Measurements from ENCODE around the gene MT1X.

MT1X gene

GRCh38 chr16:56679078-56679730 lies 3.1 kb upstream of the MT1X start:
- no peak for DNase-seq
- no peak overlapping the region for H3K27ac Mint-ChIP-seq

GRCh38 chr16:56679818-56680217 lies 2.5 kb upstream of the MT1X start:
- DNase-seq: no peak
- H3K27ac Mint-ChIP-seq: no peak overlapping the region
- peaks cover 31 to 37% of the 10 kb centered on the region in 2 donors for H3K27me3 Mint-ChIP-seq
- no peak for ATAC-seq (replicated peaks)
- peaks cover 17 to 30% of the 10 kb centered on the region in 2 donors for H3K4me1 Mint-ChIP-seq
- H3K36me3 Mint-ChIP-seq: peaks cover 4 to 5% of the 10 kb centered on the region in 2 donors
- no peaks in the 10 kb centered on the region for H3K9me3 Mint-ChIP-seq
- no peak overlapping the region for H3K4me3 Mint-ChIP-seq

More at GRCh38 chr16:56679078-56679730, 3.1 kb upstream of the MT1X start:
- peaks cover 2% of the 10 kb centered on the region in 2 donors for H3K36me3 Mint-ChIP-seq
- no peak overlapping the region for H3K4me3 Mint-ChIP-seq
- H3K27me3 Mint-ChIP-seq: peaks cover 37% of the 10 kb centered on the region in 2 donors
- no peak for ATAC-seq (replicated peaks)
- no peaks in the 10 kb centered on the region for H3K9me3 Mint-ChIP-seq
- H3K4me1 Mint-ChIP-seq: peaks cover 17 to 30% of the 10 kb centered on the region in 2 donors

- H3K4me3 Mint-ChIP-seq: peak overlapping the region; percentile 91 to 92
- peaks cover 10 to 15% of the 10 kb centered on the region in 2 donors for H3K4me1 Mint-ChIP-seq
- no peak for DNase-seq
- peak; percentile 7 to 17 for ATAC-seq (replicated peaks)
- H3K27me3 Mint-ChIP-seq: peaks cover 10 to 17% of the 10 kb centered on the region in 2 donors
- peaks cover 7 to 10% of the 10 kb centered on the region in 2 donors for H3K36me3 Mint-ChIP-seq
- H3K27ac Mint-ChIP-seq: peak overlapping the region; percentile 86
- no peaks in the 10 kb centered on the region for H3K9me3 Mint-ChIP-seq
Measured at GRCh38 chr16:56682703-56683397, 580 bp downstream of the MT1X start.

GRCh38 chr16:56683424-56684172 lies 1.3 kb downstream of the MT1X start:
- DNase-seq (no peak), ATAC-seq (replicated peaks) (no peak)
- H3K27me3 Mint-ChIP-seq: peaks cover 11 to 18% of the 10 kb centered on the region in 2 donors
- peaks cover 7 to 10% of the 10 kb centered on the region in 2 donors for H3K36me3 Mint-ChIP-seq
- no peaks in the 10 kb centered on the region for H3K9me3 Mint-ChIP-seq
- no peak overlapping the region for H3K27ac Mint-ChIP-seq
- H3K4me3 Mint-ChIP-seq: peak overlapping the region; percentile 91 to 92
- peaks cover 10 to 15% of the 10 kb centered on the region in 2 donors for H3K4me1 Mint-ChIP-seq

- peaks cover 7 to 10% of the 10 kb centered on the region in 2 donors for H3K36me3 Mint-ChIP-seq
- ATAC-seq (replicated peaks): no peak
- no peak for DNase-seq
- no peaks in the 10 kb centered on the region for H3K9me3 Mint-ChIP-seq
- peaks cover 11 to 21% of the 10 kb centered on the region in 2 donors for H3K27me3 Mint-ChIP-seq
- peaks cover 10 to 15% of the 10 kb centered on the region in 2 donors for H3K4me1 Mint-ChIP-seq
- peak overlapping the region; percentile 89 for H3K27ac Mint-ChIP-seq
- no peak overlapping the region for H3K4me3 Mint-ChIP-seq
Measured at GRCh38 chr16:56684256-56684925, 2.1 kb downstream of the MT1X start.

- DNase-seq (no peak), ATAC-seq (replicated peaks) (no peak)
- Mint-ChIP-seq H3K27ac (no peak overlapping the region), H3K36me3 (peaks cover 7 to 10% of the 10 kb centered on the region in 2 donors), H3K27me3 (peaks cover 11 to 26% of the 10 kb centered on the region in 2 donors), H3K4me1 (peaks cover 10 to 15% of the 10 kb centered on the region in 2 donors), H3K9me3 (no peaks in the 10 kb centered on the region), H3K4me3 (no peak overlapping the region)
Measured at GRCh38 chr16:56684926-56685590, 2.8 kb downstream of the MT1X start.

- peaks cover 7 to 15% of the 10 kb centered on the region in 2 donors for H3K4me1 Mint-ChIP-seq
- no peaks in the 10 kb centered on the region for H3K9me3 Mint-ChIP-seq
- no peak overlapping the region for H3K4me3 Mint-ChIP-seq
- H3K27me3 Mint-ChIP-seq: peaks cover 17 to 34% of the 10 kb centered on the region in 2 donors
- H3K36me3 Mint-ChIP-seq: peaks cover 7 to 10% of the 10 kb centered on the region in 2 donors
- no peak overlapping the region for H3K27ac Mint-ChIP-seq
- ATAC-seq (replicated peaks) (no peak), DNase-seq (no peak)
Measured at GRCh38 chr16:56686758-56687157, 4.5 kb downstream of the MT1X start.

- peaks cover 17 to 34% of the 10 kb centered on the region in 2 donors for H3K27me3 Mint-ChIP-seq
- no peak for DNase-seq
- no peak overlapping the region for H3K27ac Mint-ChIP-seq
- H3K4me1 Mint-ChIP-seq: peaks cover 0 to 1% of the 10 kb centered on the region in 2 donors
- H3K36me3 Mint-ChIP-seq: peaks cover 7 to 10% of the 10 kb centered on the region in 2 donors
- no peak for ATAC-seq (replicated peaks)
- no peaks in the 10 kb centered on the region for H3K9me3 Mint-ChIP-seq
- no peak overlapping the region for H3K4me3 Mint-ChIP-seq
Measured at GRCh38 chr16:56688762-56689161, 6.5 kb downstream of the MT1X start.

- no peak for ATAC-seq (replicated peaks)
- Mint-ChIP-seq H3K9me3 (no peaks in the 10 kb centered on the region), H3K36me3 (peaks cover 5 to 8% of the 10 kb centered on the region in 2 donors), H3K4me1 (no peaks in the 10 kb centered on the region), H3K27me3 (peaks cover 17 to 31% of the 10 kb centered on the region in 2 donors), H3K4me3 (no peak overlapping the region), H3K27ac (no peak overlapping the region)
- DNase-seq: no peak
Measured at GRCh38 chr16:56689171-56689570, 6.9 kb downstream of the MT1X start.

- DNase-seq (no peak), ATAC-seq (replicated peaks) (no peak)
- H3K27ac Mint-ChIP-seq: no peak overlapping the region
- no peaks in the 10 kb centered on the region for H3K4me1 Mint-ChIP-seq
- peaks cover 17 to 26% of the 10 kb centered on the region in 2 donors for H3K27me3 Mint-ChIP-seq
- no peaks in the 10 kb centered on the region for H3K9me3 Mint-ChIP-seq
- H3K4me3 Mint-ChIP-seq: no peak overlapping the region
- H3K36me3 Mint-ChIP-seq: peaks cover 3 to 4% of the 10 kb centered on the region in 2 donors
Measured at GRCh38 chr16:56690420-56691122, 8.3 kb downstream of the MT1X start.

GRCh38 chr16:56691885-56692284 lies 9.6 kb downstream of the MT1X start:
- Mint-ChIP-seq H3K4me1 (no peaks in the 10 kb centered on the region), H3K9me3 (no peaks in the 10 kb centered on the region), H3K36me3 (peaks cover 0 to 2% of the 10 kb centered on the region in 2 donors), H3K27me3 (peaks cover 11 to 22% of the 10 kb centered on the region in 2 donors), H3K27ac (no peak overlapping the region), H3K4me3 (no peak overlapping the region)
- DNase-seq (no peak), ATAC-seq (replicated peaks) (no peak)

GRCh38 chr16:56695246-56695645 lies 13.0 kb downstream of the MT1X start:
- DNase-seq (no peak), ATAC-seq (replicated peaks) (no peak)
- H3K4me1 Mint-ChIP-seq: no peaks in the 10 kb centered on the region
- H3K9me3 Mint-ChIP-seq: peaks cover 0 to 6% of the 10 kb centered on the region in 2 donors
- peaks cover 6% of the 10 kb centered on the region in 2 donors for H3K27me3 Mint-ChIP-seq
- H3K27ac Mint-ChIP-seq: no peak overlapping the region
- H3K36me3 Mint-ChIP-seq: peaks cover 0 to 4% of the 10 kb centered on the region in 2 donors
- H3K4me3 Mint-ChIP-seq: no peak overlapping the region
